PFSK-1 (cell line): ENCODE results near the gene SIRT6.

Experiments
- FOXP2 ChIP-seq: optimal IDR thresholded peaks from 2 replicates; pipeline ENCODE3; 2011; ENCODE audit warnings: borderline replicate concordance, control low read depth, inconsistent platforms; ENCODE audit not compliant: insufficient read depth; ENCODE audit errors: extremely low read length, extremely low read depth
- POLR2AphosphoS5 ChIP-seq: IDR thresholded peaks from 2 replicates; pipeline ENCODE4 v1.6.1; 2012; ENCODE audit warnings: low read depth, mild to moderate bottlenecking, control low read depth, low read length, moderate library complexity
- SIN3A ChIP-seq: IDR thresholded peaks from 2 replicates; pipeline ENCODE4 v1.6.1; 2012; ENCODE audit warnings: mild to moderate bottlenecking, low read length, moderate library complexity, borderline replicate concordance; ENCODE audit not compliant: insufficient read depth
- TAF1 ChIP-seq: IDR thresholded peaks from 2 replicates; pipeline ENCODE4 v1.6.1; 2012; ENCODE audit warnings: low read length, control low read depth, borderline replicate concordance; ENCODE audit not compliant: insufficient read depth
- TF ChIP-seq, protein P1 (sequence below), 2 experiments: IDR thresholded peaks; 2 replicates each; pipeline versions ENCODE4 v1.6.1 to v1.8.0; 2011 to 2012; ENCODE audit warnings: low read depth in 2 of 2, low read length in 2 of 2, control low read depth in 1 of 2, inconsistent platforms in 1 of 2, mild to moderate bottlenecking in 1 of 2, moderate library complexity in 1 of 2; ENCODE audit not compliant: insufficient read depth in 1 of 2

Gene SIRT6

GRCh38 chr19:4197625-4198466 lies 15.5 kb upstream of the SIRT6 start:
- TF ChIP-seq POLR2AphosphoS5, result no peak
- no peak for TF ChIP-seq TAF1

DNA sequence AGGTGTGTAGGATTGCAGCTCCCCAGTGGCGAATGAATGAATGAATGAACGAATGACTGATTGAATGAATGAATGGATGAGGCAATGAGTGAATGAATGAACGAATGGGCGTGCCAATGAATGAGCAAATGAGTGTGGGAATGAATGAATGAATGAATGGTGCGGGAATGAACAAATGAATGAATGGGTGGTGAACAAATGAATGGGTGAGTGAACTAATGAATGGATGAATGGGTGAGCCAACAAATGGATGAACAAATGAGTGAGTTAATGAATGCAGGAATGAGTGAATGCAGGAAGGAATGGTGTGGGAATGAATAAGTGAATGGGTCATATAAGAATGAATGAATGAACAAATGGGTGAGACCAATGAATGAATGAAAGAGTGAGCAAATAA lies 14.9 kb upstream of the SIRT6 start:
- no peak for TF ChIP-seq FOXP2

DNA sequence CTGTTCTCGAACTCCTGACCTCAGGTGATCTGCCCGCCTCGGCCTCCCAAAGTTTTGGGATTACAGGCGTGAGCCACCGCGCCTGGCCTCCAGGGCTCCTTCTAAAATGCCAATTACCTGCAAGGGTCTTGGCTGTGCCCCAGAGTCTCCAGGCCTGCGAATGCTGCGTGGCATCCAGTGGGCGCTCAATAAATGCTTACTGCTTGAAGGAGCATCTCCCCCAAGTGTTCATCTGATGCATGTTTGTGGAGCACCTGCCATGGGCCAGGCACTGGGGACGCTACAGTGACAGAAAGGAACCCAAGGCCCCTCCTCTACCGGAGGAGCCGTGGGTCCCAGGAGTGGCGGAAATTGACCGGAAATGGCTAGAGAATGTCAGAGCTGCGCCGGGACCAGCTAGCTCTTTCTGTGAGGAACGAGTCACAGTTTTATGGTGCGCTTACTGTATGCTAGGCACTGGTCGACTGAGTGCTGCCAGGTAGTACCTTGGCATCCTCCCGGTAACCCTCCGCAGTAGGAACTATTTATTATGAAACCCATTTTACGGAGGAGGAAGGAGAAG lies 14.3 kb upstream of the SIRT6 start:
- TF ChIP-seq, protein P1, sequence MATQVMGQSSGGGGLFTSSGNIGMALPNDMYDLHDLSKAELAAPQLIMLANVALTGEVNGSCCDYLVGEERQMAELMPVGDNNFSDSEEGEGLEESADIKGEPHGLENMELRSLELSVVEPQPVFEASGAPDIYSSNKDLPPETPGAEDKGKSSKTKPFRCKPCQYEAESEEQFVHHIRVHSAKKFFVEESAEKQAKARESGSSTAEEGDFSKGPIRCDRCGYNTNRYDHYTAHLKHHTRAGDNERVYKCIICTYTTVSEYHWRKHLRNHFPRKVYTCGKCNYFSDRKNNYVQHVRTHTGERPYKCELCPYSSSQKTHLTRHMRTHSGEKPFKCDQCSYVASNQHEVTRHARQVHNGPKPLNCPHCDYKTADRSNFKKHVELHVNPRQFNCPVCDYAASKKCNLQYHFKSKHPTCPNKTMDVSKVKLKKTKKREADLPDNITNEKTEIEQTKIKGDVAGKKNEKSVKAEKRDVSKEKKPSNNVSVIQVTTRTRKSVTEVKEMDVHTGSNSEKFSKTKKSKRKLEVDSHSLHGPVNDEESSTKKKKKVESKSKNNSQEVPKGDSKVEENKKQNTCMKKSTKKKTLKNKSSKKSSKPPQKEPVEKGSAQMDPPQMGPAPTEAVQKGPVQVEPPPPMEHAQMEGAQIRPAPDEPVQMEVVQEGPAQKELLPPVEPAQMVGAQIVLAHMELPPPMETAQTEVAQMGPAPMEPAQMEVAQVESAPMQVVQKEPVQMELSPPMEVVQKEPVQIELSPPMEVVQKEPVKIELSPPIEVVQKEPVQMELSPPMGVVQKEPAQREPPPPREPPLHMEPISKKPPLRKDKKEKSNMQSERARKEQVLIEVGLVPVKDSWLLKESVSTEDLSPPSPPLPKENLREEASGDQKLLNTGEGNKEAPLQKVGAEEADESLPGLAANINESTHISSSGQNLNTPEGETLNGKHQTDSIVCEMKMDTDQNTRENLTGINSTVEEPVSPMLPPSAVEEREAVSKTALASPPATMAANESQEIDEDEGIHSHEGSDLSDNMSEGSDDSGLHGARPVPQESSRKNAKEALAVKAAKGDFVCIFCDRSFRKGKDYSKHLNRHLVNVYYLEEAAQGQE (IDR thresholded peaks at IDR 0.05; ENCODE audit: insufficient read depth in 1 of 2, low read depth in 2 of 2, low read length in 2 of 2), result no peak
- TF ChIP-seq FOXP2 (no peak), SIN3A (no peak), TAF1 (no peak), POLR2AphosphoS5 (no peak)

DNA sequence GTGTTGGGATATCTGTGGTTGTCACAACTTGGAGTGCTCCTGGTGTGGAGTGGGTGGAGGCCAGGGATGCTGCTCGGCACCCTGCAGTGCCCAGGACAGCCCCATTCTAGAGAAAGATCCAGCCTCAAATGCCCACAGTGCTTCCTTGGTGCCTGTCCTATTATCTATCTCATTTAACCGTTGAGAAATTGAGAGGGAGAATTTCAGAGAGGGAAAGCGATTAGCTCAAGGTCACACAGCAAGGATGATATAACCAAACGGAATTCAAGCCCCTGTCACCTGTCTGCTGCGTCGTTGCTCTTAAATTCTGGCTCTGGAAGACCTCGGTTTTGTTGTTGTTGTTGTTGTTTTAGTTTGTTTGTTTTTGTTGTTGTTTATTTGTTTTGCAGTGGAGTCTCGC lies 13.6 kb upstream of the SIRT6 start:
- no peak for TF ChIP-seq POLR2AphosphoS5
- no peak for TF ChIP-seq FOXP2
- TF ChIP-seq SIN3A, result no peak
- TF ChIP-seq, protein P1 (IDR thresholded peaks at IDR 0.05; ENCODE audit: insufficient read depth in 1 of 2, low read depth in 2 of 2, low read length in 2 of 2), result no peak
- no peak for TF ChIP-seq TAF1

GRCh38 chr19:4194353-4194752 lies 12.0 kb upstream of the SIRT6 start:
- TF ChIP-seq TAF1, result no peak
- no peak for TF ChIP-seq SIN3A
- TF ChIP-seq, protein P1 (IDR thresholded peaks at IDR 0.05; ENCODE audit: insufficient read depth in 1 of 2, low read depth in 2 of 2, low read length in 2 of 2), result no peak
- TF ChIP-seq FOXP2, result no peak
- no peak for TF ChIP-seq POLR2AphosphoS5

DNA sequence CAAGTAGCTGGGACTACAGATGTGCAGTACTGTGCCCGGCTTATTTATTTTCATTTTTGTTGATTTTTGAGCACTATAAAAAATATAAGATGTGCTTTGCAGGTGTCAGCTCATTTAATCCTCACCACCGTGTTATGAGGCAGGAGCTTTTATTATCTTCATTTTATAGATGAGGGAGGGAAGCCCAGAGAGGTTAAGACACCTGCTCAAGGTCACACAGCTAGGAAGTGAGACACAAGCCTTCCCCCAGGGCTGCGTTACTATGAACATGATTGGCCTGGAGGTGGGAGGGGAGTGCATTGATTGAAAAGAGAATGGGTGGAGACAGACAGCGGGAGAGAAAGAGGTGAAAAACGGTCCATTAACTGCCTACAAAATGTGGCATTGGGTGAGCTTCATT lies 7.3 kb upstream of the SIRT6 start:
- TF ChIP-seq POLR2AphosphoS5, result no peak
- TF ChIP-seq SIN3A, result no peak
- TF ChIP-seq FOXP2, result no peak
- TF ChIP-seq, protein P1 (IDR thresholded peaks at IDR 0.05; ENCODE audit: insufficient read depth in 1 of 2, low read depth in 2 of 2, low read length in 2 of 2), result no peak
- TF ChIP-seq TAF1, result no peak
